Activated naive CD4-positive, alpha-beta T cell treated with anti-CD3 and anti-CD28 coated beads, Interleukin-2, amount 10 ng/mL, durations not matched to agents 7 days and 5 days (primary cell): Measurements from ENCODE around the gene NAV2.

Source experiments
- CTCF ChIA-PET: fragments of 350-600 bp; sonication (Branson Sonifier 250); formaldehyde crosslinking; loops from one replicate; lab custom pipeline; 2021; ENCODE audit warnings: antibody characterized with exemption; lab: Charles Lee
- DNase-seq: peaks from one replicate; pipeline ENCODE4 v3.0.0-alpha.2; 2020
- H3K27ac Mint-ChIP-seq: one replicate; pipeline ENCODE4 v1.8.0; 2021; ENCODE audit warnings: mild to moderate bottlenecking, moderate library complexity, mixed read lengths
- H3K27me3 Mint-ChIP-seq: one replicate; pipeline ENCODE4 v1.8.0; 2021; ENCODE audit warnings: mild to moderate bottlenecking, mixed read lengths
- H3K36me3 Mint-ChIP-seq: one replicate; pipeline ENCODE4 v1.8.0; 2021; ENCODE audit warnings: mixed read lengths
- H3K4me1 Mint-ChIP-seq: one replicate; pipeline ENCODE4 v1.8.0; 2021; ENCODE audit warnings: mixed read lengths
- H3K4me3 Mint-ChIP-seq: one replicate; pipeline ENCODE4 v1.8.0; 2021; ENCODE audit warnings: mild to moderate bottlenecking, moderate library complexity, mixed read lengths
- H3K9me3 Mint-ChIP-seq: one replicate; pipeline ENCODE4 v1.8.0; 2021; ENCODE audit warnings: mixed read lengths

Gene NAV2

DNA sequence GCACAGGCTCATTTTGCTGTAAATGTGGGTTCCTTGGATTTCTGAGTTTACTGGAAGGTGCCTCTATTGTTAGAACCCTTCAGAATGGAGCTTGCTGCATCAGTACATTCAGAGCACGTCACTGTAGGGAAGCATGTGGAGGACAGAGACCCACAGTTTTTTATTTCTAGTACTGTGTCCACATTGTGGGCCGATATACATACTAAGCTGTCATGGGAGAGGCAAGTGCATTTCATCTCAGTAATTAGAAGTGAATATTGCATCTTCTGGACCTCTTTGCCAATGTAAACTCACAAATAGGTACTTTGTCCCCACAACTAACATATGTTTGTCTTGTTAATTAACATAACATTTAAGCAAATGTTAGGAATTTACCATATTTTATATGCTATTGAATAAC is 139.7 kb downstream of the NAV2 start:
- H3K4me1 Mint-ChIP-seq: no peaks in the 10 kb centered on the region
- H3K36me3 Mint-ChIP-seq: no peaks in the 10 kb centered on the region
- no peak overlapping the region for H3K27ac Mint-ChIP-seq
- no peaks in the 10 kb centered on the region for H3K9me3 Mint-ChIP-seq
- H3K27me3 Mint-ChIP-seq: peaks cover 12% of the 10 kb centered on the region
- DNase-seq: no peak
- CTCF ChIA-PET: no interaction called here
- no peak overlapping the region for H3K4me3 Mint-ChIP-seq

DNA sequence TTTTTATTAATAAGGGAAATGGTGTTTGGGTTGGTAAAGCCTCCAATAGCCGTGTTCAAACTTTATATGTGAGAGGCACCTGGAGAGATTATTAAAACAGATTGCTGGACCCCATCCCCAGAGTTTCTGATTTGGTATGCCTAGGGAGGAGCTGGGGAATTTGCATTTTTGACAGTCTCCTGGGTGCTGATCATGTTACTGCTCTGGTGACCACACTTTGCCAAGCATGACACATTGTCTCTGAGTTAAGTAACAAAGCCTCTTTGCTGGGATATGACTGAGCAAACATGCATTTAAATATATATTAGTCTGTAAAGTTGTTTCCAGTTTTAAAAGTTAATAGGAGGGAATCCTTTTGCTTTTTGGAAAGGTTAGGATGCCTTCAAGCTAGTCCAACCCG is 140.4 kb downstream of the NAV2 start:
- CTCF ChIA-PET: no interaction called here

GRCh38 chr11:19853920-19854319 is 141.3 kb downstream of the NAV2 start:
- Mint-ChIP-seq H3K27me3 (peaks cover 12% of the 10 kb centered on the region), H3K9me3 (no peaks in the 10 kb centered on the region), H3K4me3 (no peak overlapping the region), H3K4me1 (no peaks in the 10 kb centered on the region), H3K36me3 (no peaks in the 10 kb centered on the region), H3K27ac (no peak overlapping the region)
- no peak for DNase-seq
- CTCF ChIA-PET: no interaction called here

More for the DNA sequence above, 140.4 kb downstream of the NAV2 start:
- DNase-seq: no peak
- no peaks in the 10 kb centered on the region for H3K36me3 Mint-ChIP-seq
- H3K4me1 Mint-ChIP-seq: no peaks in the 10 kb centered on the region
- peaks cover 12% of the 10 kb centered on the region for H3K27me3 Mint-ChIP-seq
- H3K9me3 Mint-ChIP-seq: no peaks in the 10 kb centered on the region
- H3K27ac Mint-ChIP-seq: no peak overlapping the region
- H3K4me3 Mint-ChIP-seq: no peak overlapping the region

- H3K4me3 Mint-ChIP-seq: no peak overlapping the region
- H3K27me3 Mint-ChIP-seq: no peaks in the 10 kb centered on the region
- H3K27ac Mint-ChIP-seq: no peak overlapping the region
- CTCF ChIA-PET: no interaction called here
- no peaks in the 10 kb centered on the region for H3K36me3 Mint-ChIP-seq
- no peaks in the 10 kb centered on the region for H3K9me3 Mint-ChIP-seq
- no peak for DNase-seq
- no peaks in the 10 kb centered on the region for H3K4me1 Mint-ChIP-seq
Measured at GRCh38 chr11:19861171-19861570, 148.5 kb downstream of the NAV2 start.

- no peak overlapping the region for H3K27ac Mint-ChIP-seq
- H3K36me3 Mint-ChIP-seq: no peaks in the 10 kb centered on the region
- no peak for DNase-seq
- H3K9me3 Mint-ChIP-seq: no peaks in the 10 kb centered on the region
- H3K27me3 Mint-ChIP-seq: no peaks in the 10 kb centered on the region
- H3K4me1 Mint-ChIP-seq: no peaks in the 10 kb centered on the region
- H3K4me3 Mint-ChIP-seq: no peak overlapping the region
- CTCF ChIA-PET: no interaction called here
Measured at GRCh38 chr11:19862091-19862490, 149.5 kb downstream of the NAV2 start.

DNA sequence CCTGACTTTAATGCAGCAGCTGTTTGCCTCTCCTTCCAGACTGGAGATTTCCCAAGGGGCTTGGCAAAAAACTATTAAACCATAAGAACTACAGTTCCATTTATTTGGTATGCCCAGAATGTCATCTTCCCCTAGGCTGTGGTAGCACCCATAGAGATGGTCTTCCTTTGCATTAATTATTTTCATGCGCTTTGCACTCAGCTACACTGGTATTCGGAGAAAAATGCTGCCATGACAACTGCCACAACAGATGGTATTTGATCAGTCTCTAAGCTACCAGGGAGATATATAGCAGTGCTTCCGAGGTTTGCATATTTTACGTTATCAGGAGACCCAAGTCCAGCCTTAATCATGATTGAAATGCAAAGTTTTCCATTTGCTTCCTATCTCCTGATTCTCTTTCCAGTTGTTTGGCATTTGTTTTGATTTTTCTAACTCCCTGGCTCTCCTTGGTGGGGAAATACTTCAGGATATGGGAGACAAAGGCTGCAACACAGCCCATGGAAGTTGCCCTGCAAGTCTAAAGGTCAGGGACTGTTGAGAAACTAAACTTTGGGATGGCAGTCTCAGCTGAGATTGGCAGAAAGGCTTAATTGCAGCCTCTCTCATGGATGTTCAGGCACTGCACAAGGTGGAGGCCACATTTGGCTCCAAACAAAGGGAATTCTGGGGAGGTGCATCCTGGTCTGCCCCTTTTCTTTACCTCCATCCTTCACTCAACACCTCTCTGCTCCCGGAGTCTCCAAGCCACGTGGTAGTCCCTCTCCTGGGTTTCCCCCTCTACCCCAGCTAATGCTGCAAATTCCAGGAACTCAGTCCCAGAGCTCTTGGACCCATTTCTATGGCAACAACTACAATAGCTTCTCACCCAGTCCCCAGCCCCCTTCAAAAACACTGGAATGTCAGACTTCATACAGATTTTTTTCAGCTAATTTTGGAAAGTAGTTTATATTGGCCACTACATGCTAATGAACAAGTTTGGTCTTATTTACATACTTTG is 151.8 kb downstream of the NAV2 start:
- H3K27ac Mint-ChIP-seq: no peak overlapping the region
- CTCF ChIA-PET: interaction anchor here (0.6 kb wide), 1 partner anchor 16 kb away, joined by 3 read pairs; no protein-coding TSS in a partner anchor
- H3K9me3 Mint-ChIP-seq: no peaks in the 10 kb centered on the region
- no peak for DNase-seq
- H3K36me3 Mint-ChIP-seq: no peaks in the 10 kb centered on the region
- H3K4me3 Mint-ChIP-seq: no peak overlapping the region
- H3K4me1 Mint-ChIP-seq: no peaks in the 10 kb centered on the region
- H3K27me3 Mint-ChIP-seq: peaks cover under 1% of the 10 kb centered on the region

- Mint-ChIP-seq H3K9me3 (no peaks in the 10 kb centered on the region), H3K4me1 (no peaks in the 10 kb centered on the region), H3K36me3 (no peaks in the 10 kb centered on the region), H3K4me3 (no peak overlapping the region), H3K27me3 (peaks cover 3% of the 10 kb centered on the region), H3K27ac (no peak overlapping the region)
- DNase-seq: no peak
- CTCF ChIA-PET: no interaction called here
Measured at GRCh38 chr11:19866037-19866436, 153.4 kb downstream of the NAV2 start.

GRCh38 chr11:19866521-19866920 is 153.9 kb downstream of the NAV2 start:
- no peak for DNase-seq
- no peak overlapping the region for H3K27ac Mint-ChIP-seq
- CTCF ChIA-PET: no interaction called here
- no peaks in the 10 kb centered on the region for H3K9me3 Mint-ChIP-seq
- H3K4me3 Mint-ChIP-seq: no peak overlapping the region
- H3K36me3 Mint-ChIP-seq: no peaks in the 10 kb centered on the region
- H3K27me3 Mint-ChIP-seq: peaks cover 3% of the 10 kb centered on the region
- no peaks in the 10 kb centered on the region for H3K4me1 Mint-ChIP-seq

- Mint-ChIP-seq H3K4me1 (no peaks in the 10 kb centered on the region), H3K27ac (no peak overlapping the region), H3K27me3 (peaks cover 3% of the 10 kb centered on the region), H3K4me3 (no peak overlapping the region), H3K36me3 (no peaks in the 10 kb centered on the region), H3K9me3 (no peaks in the 10 kb centered on the region)
- CTCF ChIA-PET: no interaction called here
- DNase-seq: no peak
Measured at GRCh38 chr11:19867064-19867463, 154.4 kb downstream of the NAV2 start.

DNA sequence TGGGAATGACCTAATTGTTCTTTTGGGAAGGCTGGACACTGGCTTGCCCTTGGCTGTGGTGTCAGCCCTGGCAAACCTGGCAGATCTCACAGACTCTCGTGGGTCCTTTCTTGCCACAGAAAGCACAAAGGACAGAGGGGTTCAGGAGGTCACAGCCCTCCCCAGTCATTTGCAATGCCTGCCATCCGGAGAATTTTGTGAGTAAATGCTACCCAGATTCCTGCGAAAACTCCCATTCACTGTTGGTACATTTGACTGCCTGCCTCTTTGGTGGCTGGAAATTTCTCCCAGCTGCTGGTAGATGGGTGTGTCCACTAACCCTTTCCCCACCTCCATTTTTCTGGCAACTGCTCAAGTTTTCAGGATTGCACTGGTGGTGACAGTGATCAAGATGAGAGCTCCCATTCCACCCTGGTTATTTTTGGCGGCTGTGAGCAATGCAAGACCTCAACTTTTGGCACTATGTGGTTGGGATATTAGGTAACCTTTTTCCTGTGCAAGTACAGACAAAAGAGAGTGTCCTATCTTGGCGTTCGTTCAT is 155.7 kb downstream of the NAV2 start:
- peaks cover 3% of the 10 kb centered on the region for H3K27me3 Mint-ChIP-seq
- DNase-seq: no peak
- H3K36me3 Mint-ChIP-seq: no peaks in the 10 kb centered on the region
- no peaks in the 10 kb centered on the region for H3K4me1 Mint-ChIP-seq
- CTCF ChIA-PET: no interaction called here
- no peaks in the 10 kb centered on the region for H3K9me3 Mint-ChIP-seq
- H3K27ac Mint-ChIP-seq: no peak overlapping the region
- no peak overlapping the region for H3K4me3 Mint-ChIP-seq

GRCh38 chr11:19868871-19869270 is 156.2 kb downstream of the NAV2 start:
- Mint-ChIP-seq H3K4me1 (no peaks in the 10 kb centered on the region), H3K9me3 (no peaks in the 10 kb centered on the region), H3K27ac (no peak overlapping the region), H3K4me3 (no peak overlapping the region), H3K27me3 (peaks cover 7% of the 10 kb centered on the region), H3K36me3 (no peaks in the 10 kb centered on the region)
- no peak for DNase-seq
- CTCF ChIA-PET: no interaction called here

- Mint-ChIP-seq H3K9me3 (no peaks in the 10 kb centered on the region), H3K27me3 (peaks cover 7% of the 10 kb centered on the region), H3K27ac (no peak overlapping the region), H3K4me1 (no peaks in the 10 kb centered on the region), H3K36me3 (no peaks in the 10 kb centered on the region), H3K4me3 (no peak overlapping the region)
- CTCF ChIA-PET: no interaction called here
- no peak for DNase-seq
Measured at GRCh38 chr11:19869466-19869865, 156.8 kb downstream of the NAV2 start.

DNA sequence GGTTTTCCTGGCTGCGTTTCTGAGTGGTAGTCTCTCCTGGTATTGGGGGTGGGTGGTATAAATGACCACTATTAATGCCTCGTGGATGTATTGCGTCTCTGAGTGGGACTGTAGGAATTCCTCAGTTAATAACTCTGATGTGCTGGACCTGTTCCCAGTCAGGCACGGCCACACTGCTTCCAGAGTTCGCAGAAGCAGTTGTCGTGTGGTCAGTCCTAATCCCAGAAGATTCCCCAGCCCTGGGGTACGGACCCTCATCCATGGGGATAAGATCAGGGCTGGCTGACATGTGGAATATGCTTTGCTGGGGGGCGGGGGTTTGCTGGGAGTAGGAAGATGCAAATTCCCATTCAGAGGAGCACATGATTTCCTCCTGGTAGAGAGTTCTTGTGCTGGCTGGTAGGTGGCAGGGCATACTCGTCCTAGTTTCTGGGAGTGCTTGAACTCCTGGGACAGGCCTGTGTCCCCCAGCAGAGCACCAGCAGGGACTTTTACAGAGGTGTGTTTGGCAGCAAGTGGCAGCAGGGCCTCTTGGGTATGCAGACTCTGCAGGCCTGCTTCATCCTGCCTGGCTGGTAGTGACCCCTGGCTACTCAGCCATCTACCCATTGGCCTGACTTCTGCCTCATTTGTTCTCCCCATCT is 157.4 kb downstream of the NAV2 start:
- CTCF ChIA-PET: no interaction called here
- no peak overlapping the region for H3K4me3 Mint-ChIP-seq
- H3K9me3 Mint-ChIP-seq: no peaks in the 10 kb centered on the region
- no peak overlapping the region for H3K27ac Mint-ChIP-seq
- no peak for DNase-seq
- H3K36me3 Mint-ChIP-seq: no peaks in the 10 kb centered on the region
- H3K4me1 Mint-ChIP-seq: no peaks in the 10 kb centered on the region
- peaks cover 7% of the 10 kb centered on the region for H3K27me3 Mint-ChIP-seq

DNA sequence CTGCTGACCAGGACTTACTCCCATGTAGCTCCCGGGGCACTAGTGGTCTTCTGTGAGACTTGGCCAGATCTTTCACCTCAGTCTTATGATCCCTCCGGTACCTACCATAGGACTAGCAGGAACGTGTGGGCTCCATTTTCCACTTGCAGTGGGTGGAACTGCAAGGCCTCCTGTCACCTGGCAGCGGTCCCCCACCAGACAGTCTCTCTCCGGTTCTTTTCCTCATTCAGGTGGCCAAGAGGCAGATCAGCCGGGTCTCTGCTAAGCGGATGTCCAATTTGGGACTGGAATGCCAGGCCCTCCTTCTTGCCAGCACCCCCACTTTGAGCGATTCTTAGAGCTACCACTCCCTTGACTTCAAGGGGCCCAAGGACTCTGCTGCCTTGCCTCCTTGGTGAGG is 158.9 kb downstream of the NAV2 start:
- Mint-ChIP-seq H3K9me3 (no peaks in the 10 kb centered on the region), H3K4me3 (no peak overlapping the region), H3K27me3 (peaks cover 11% of the 10 kb centered on the region), H3K27ac (no peak overlapping the region), H3K36me3 (no peaks in the 10 kb centered on the region), H3K4me1 (no peaks in the 10 kb centered on the region)
- DNase-seq: no peak
- CTCF ChIA-PET: no interaction called here
